Measurements from ENCODE around the gene GPR37L1.

DNA sequence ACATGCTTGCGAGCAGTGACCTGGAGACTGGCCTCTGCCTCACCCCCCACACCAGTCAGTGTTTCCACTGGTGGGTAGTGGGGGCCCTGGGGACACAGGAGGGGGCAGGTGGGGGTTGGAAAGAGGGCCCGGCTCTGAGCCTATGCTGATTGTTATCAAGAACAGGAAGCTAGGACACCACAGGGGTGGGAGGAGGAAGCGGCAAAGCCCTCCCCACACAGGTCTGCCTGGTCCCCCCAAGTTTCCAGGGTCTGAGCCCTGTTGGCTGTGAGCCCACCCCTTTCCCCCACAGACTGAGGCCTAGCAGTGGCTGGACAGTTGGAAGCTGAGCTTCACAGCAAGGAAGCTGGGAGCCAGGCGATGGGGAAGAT is 39.3 kb downstream of the GPR37L1 start:
- TF ChIP-seq CTCF (IDR thresholded peaks at IDR 0.05 in 2 of 3, conservative IDR thresholded peaks at IDR 0.05 in 1 of 3; ENCODE audit: control insufficient read depth in 2 of 3, extremely low read depth in 1 of 3, insufficient read depth in 1 of 3, low read depth in 3 of 3, low read length in 3 of 3) = no peak
- no peak for TF ChIP-seq TAF1 (IDR thresholded peaks at IDR 0.05; ENCODE audit: borderline replicate concordance, low read depth, low read length)
- TF ChIP-seq SUZ12 (IDR thresholded peaks at IDR 0.05; ENCODE audit: unreplicated experiment) = no peak
- no peak for TF ChIP-seq POLR2A (IDR thresholded peaks at IDR 0.05; ENCODE audit: low read depth, low read length)
- no peak for TF ChIP-seq KDM1A (IDR thresholded peaks at IDR 0.05; ENCODE audit: borderline replicate concordance)
- no peak for TF ChIP-seq NBN (IDR thresholded peaks at IDR 0.05)
- TF ChIP-seq POLR2AphosphoS5 (IDR thresholded peaks at IDR 0.05; ENCODE audit: low read length) = no peak
- TF ChIP-seq MAX (IDR thresholded peaks at IDR 0.05; ENCODE audit: low read depth, low read length) = no peak
- TF ChIP-seq, protein P1, sequence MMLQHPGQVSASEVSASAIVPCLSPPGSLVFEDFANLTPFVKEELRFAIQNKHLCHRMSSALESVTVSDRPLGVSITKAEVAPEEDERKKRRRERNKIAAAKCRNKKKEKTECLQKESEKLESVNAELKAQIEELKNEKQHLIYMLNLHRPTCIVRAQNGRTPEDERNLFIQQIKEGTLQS (IDR thresholded peaks at IDR 0.05; ENCODE audit: borderline replicate concordance, extremely low read depth, low read depth, low read length) = no peak
- TF ChIP-seq, protein P2, sequence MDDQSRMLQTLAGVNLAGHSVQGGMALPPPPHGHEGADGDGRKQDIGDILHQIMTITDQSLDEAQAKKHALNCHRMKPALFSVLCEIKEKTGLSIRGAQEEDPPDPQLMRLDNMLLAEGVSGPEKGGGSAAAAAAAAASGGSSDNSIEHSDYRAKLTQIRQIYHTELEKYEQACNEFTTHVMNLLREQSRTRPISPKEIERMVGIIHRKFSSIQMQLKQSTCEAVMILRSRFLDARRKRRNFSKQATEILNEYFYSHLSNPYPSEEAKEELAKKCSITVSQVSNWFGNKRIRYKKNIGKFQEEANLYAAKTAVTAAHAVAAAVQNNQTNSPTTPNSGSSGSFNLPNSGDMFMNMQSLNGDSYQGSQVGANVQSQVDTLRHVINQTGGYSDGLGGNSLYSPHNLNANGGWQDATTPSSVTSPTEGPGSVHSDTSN (IDR thresholded peaks at IDR 0.05; ENCODE audit: insufficient replicate concordance, low read depth, low read length) = no peak
- TF ChIP-seq SMC3 (IDR thresholded peaks at IDR 0.05; ENCODE audit: borderline replicate concordance, low read length) = no peak
- TF ChIP-seq SUPT20H (IDR thresholded peaks at IDR 0.05; ENCODE audit: borderline replicate concordance, control insufficient read depth, low read depth, low read length) = no peak
- no peak for TF ChIP-seq RBBP5 (conservative IDR thresholded peaks at IDR 0.05)
